Measurements from ENCODE around the gene SLC12A8. TPM values are rescaled to one million over a fixed set of nuclear protein-coding genes. Genes with fewer than 3 reads are reported as not detected.

Gene SLC12A8
- total RNA-seq, 1 donor from 2014 or later = 0.58 TPM

- no peak for TF ChIP-seq CTCF (IDR thresholded peaks at IDR 0.05)
Measured at GRCh38 chr3:125129512-125129997, 83.0 kb downstream of the SLC12A8 start.

GRCh38 chr3:125128861-125129501, 83.6 kb downstream of the SLC12A8 start:
- ChIA-PET POLR2A (interaction anchor here (1.0 kb wide), 1 partner anchor 9 kb away, joined by 3 read pairs; no protein-coding TSS in a partner anchor), CTCF (no interaction called here)
- no peak overlapping the region for H3K4me3 Mint-ChIP-seq
- H3K27ac Mint-ChIP-seq = no peak overlapping the region
- no peaks in the 10 kb centered on the region for H3K27me3 Mint-ChIP-seq
- no peaks in the 10 kb centered on the region for H3K36me3 Mint-ChIP-seq (ENCODE audit: low read depth)
- no peak for TF ChIP-seq CTCF (IDR thresholded peaks at IDR 0.05)
- H3K4me1 Mint-ChIP-seq = peaks cover 22% of the 10 kb centered on the region
- ATAC-seq (ENCODE audit: low read depth) (no peak), DNase-seq (no peak)
- H3K9me3 Mint-ChIP-seq = no peaks in the 10 kb centered on the region
- intact Hi-C loops (cut with micrococcal nuclease) = no loop called here

More at GRCh38 chr3:125129512-125129997, 83.0 kb downstream of the SLC12A8 start:
- Mint-ChIP-seq H3K9me3 (no peaks in the 10 kb centered on the region), H3K4me1 (peaks cover 24% of the 10 kb centered on the region), H3K36me3 (ENCODE audit: low read depth) (no peaks in the 10 kb centered on the region), H3K27ac (no peak overlapping the region), H3K27me3 (no peaks in the 10 kb centered on the region), H3K4me3 (no peak overlapping the region)
- CTCF ChIA-PET = no interaction called here
- ATAC-seq (ENCODE audit: low read depth) (no peak), DNase-seq (no peak)
- POLR2A ChIA-PET = interaction anchor here (1.0 kb wide), 1 partner anchor 9 kb away, joined by 3 read pairs; no protein-coding TSS in a partner anchor
- intact Hi-C loops (cut with micrococcal nuclease) = no loop called here

- no peak for TF ChIP-seq CTCF (IDR thresholded peaks at IDR 0.05)
- ChIA-PET POLR2A (no interaction called here), CTCF (no interaction called here)
- Mint-ChIP-seq H3K27me3 (no peaks in the 10 kb centered on the region), H3K27ac (no peak overlapping the region), H3K9me3 (peaks cover 6% of the 10 kb centered on the region), H3K4me3 (no peak overlapping the region), H3K4me1 (peaks cover 12% of the 10 kb centered on the region), H3K36me3 (ENCODE audit: low read depth) (no peaks in the 10 kb centered on the region)
- DNase-seq (no peak), ATAC-seq (ENCODE audit: low read depth) (no peak)
- intact Hi-C loops (cut with micrococcal nuclease) = no loop called here
Measured at GRCh38 chr3:125126323-125126722, 86.2 kb downstream of the SLC12A8 start.

- CTCF ChIA-PET = no interaction called here
- DNase-seq (no peak), ATAC-seq (ENCODE audit: low read depth) (no peak)
- H3K9me3 Mint-ChIP-seq = peaks cover 6% of the 10 kb centered on the region
- TF ChIP-seq CTCF (IDR thresholded peaks at IDR 0.05) = no peak
- intact Hi-C loops (cut with micrococcal nuclease) = no loop called here
- peaks cover 15% of the 10 kb centered on the region for H3K4me1 Mint-ChIP-seq
- H3K27ac Mint-ChIP-seq = no peak overlapping the region
- no peak overlapping the region for H3K4me3 Mint-ChIP-seq
- POLR2A ChIA-PET = no interaction called here
- no peaks in the 10 kb centered on the region for H3K36me3 Mint-ChIP-seq (ENCODE audit: low read depth)
- H3K27me3 Mint-ChIP-seq = no peaks in the 10 kb centered on the region
Measured at GRCh38 chr3:125125821-125126245, 86.7 kb downstream of the SLC12A8 start.

- intact Hi-C loops (cut with micrococcal nuclease) = loop anchor here (1.0 kb wide), 1 partner anchor 9 kb away; no protein-coding TSS in a partner anchor
- peaks cover 30% of the 10 kb centered on the region for H3K4me1 Mint-ChIP-seq
- no peak for ATAC-seq (ENCODE audit: low read depth)
- no peak for DNase-seq
- no peaks in the 10 kb centered on the region for H3K27me3 Mint-ChIP-seq
- no peaks in the 10 kb centered on the region for H3K36me3 Mint-ChIP-seq (ENCODE audit: low read depth)
- no peak overlapping the region for H3K27ac Mint-ChIP-seq
- CTCF ChIA-PET = no interaction called here
- peaks cover 6% of the 10 kb centered on the region for H3K9me3 Mint-ChIP-seq
- no peak overlapping the region for H3K4me3 Mint-ChIP-seq
- POLR2A ChIA-PET = no interaction called here
- no peak for TF ChIP-seq CTCF (IDR thresholded peaks at IDR 0.05)
Measured at GRCh38 chr3:125123451-125124305, 88.9 kb downstream of the SLC12A8 start.
